Thoracic aorta (tissue), 2 donors: ENCODE data around the gene CD200R1L. TPM values are rescaled to one million over a fixed set of nuclear protein-coding genes. Genes with fewer than 3 reads are reported as not detected.

Experiments
- ATAC-seq: fragments of 150-250 bp; one replicate; pipeline ENCODE4 v1.8.0; 2017; ENCODE audit warnings: low read depth; ENCODE audit not compliant: insufficient number of reproducible peaks, low FRiP score
- DNase-seq: peaks from one replicate; pipeline ENCODE4 v3.0.0-alpha.2; 2020; ENCODE audit warnings: low spot score
- H3K27ac ChIP-seq, 2 donors: fragments of 200-600 bp; sonication (generic); 1 replicate in 1 of 2; 2 replicates in 1 of 2; pipeline ENCODE4 v1.5.1; 2016; ENCODE audit warnings: mild to moderate bottlenecking in 2 of 2, moderate library complexity in 2 of 2
- H3K27me3 ChIP-seq: fragments of 200-600 bp; sonication (generic); replicated peaks from 2 replicates; pipeline ENCODE4 v1.6.0; 2016; ENCODE audit warnings: mild to moderate bottlenecking; ENCODE audit not compliant: insufficient read depth
- H3K36me3 ChIP-seq: fragments of 200-600 bp; sonication (generic); one replicate; pipeline ENCODE4 v1.5.1; 2016
- H3K4me1 ChIP-seq, 2 donors: fragments of 200-600 bp; sonication (generic); 1 replicate in 1 of 2; 2 replicates in 1 of 2; pipeline versions ENCODE4 v1.5.1 to v1.6.0; 2016; ENCODE audit warnings: low read depth in 2 of 2, mild to moderate bottlenecking in 1 of 2; ENCODE audit not compliant: control insufficient read depth in 1 of 2
- H3K4me3 ChIP-seq: fragments of 200-600 bp; sonication (generic); 2 replicates; pipeline ENCODE4 v1.5.1; 2016; ENCODE audit warnings: mild to moderate bottlenecking
- H3K9me3 ChIP-seq: fragments of 200-600 bp; sonication (generic); 2 replicates; pipeline ENCODE4 v1.5.1; 2016
- total RNA-seq, 2 donors: library from RNA; depleted of rRNA; stranded (reverse); fragments of >200 nt; gene quantifications; one replicate each; pipeline versions ENCODE4 v1.1.0 to v1.2.3, GENCODE V29; 2016
- TF ChIP-seq, protein P1 (sequence below): fragments of 200-600 bp; sonication (generic); IDR thresholded peaks from one replicate; pipeline ENCODE4 v1.5.1; 2019; ENCODE audit warnings: antibody characterized with exemption

The CD200R1L gene
- total RNA-seq, 2 donors from 2014 or later = not detected

DNA sequence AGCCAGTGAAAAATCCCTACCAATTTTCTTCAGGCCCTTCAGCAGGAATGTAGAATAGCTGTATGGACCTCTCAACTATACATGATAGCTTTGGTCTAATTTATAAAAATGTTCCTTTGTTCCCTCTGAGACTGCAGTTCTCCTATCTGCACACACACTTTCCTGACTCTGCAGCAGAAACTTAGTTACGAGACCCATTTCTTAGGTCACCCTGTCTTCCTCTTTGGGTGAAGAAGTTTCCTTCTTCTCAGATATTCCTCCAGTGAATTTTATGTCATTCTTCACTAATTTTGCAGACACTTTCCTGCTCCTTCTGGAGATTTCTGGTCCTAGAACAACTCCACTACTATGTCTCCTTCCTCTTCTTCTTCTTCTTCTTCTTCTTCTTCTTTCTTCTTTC is 42.6 kb downstream of the CD200R1L start:
- H3K4me3 ChIP-seq = no peak overlapping the region
- ATAC-seq = no peak

DNA sequence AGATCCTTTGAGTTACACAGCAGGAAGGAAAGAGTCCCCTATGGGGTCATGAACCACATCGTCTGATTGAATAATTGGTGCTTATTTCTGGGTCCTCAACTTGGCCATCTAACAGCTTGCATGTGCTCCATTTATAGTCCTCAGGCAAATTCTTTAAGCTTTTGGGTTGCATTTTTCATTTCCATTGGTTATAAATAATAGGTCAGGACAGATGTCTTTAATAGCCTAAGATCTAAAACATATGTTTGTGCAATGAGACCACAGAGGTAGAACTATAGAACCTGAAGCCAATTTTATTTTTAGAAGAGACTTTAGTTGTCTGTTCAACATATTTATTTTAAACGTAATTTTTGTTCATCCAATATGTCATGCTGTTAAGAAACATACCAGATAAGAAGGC is 43.2 kb downstream of the CD200R1L start:
- H3K9me3 ChIP-seq = no peaks in the 10 kb centered on the region
- H3K27me3 ChIP-seq = no peaks in the 10 kb centered on the region
- no peak for DNase-seq
- no peaks in the 10 kb centered on the region for H3K36me3 ChIP-seq
- TF ChIP-seq, protein P1, sequence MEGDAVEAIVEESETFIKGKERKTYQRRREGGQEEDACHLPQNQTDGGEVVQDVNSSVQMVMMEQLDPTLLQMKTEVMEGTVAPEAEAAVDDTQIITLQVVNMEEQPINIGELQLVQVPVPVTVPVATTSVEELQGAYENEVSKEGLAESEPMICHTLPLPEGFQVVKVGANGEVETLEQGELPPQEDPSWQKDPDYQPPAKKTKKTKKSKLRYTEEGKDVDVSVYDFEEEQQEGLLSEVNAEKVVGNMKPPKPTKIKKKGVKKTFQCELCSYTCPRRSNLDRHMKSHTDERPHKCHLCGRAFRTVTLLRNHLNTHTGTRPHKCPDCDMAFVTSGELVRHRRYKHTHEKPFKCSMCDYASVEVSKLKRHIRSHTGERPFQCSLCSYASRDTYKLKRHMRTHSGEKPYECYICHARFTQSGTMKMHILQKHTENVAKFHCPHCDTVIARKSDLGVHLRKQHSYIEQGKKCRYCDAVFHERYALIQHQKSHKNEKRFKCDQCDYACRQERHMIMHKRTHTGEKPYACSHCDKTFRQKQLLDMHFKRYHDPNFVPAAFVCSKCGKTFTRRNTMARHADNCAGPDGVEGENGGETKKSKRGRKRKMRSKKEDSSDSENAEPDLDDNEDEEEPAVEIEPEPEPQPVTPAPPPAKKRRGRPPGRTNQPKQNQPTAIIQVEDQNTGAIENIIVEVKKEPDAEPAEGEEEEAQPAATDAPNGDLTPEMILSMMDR = no peak
- H3K4me3 ChIP-seq = no peak overlapping the region
- H3K27ac ChIP-seq = no peak overlapping the region
- H3K4me1 ChIP-seq = no peaks in the 10 kb centered on the region
- no peak for ATAC-seq

More for the DNA sequence above, 42.6 kb downstream of the CD200R1L start:
- no peak for DNase-seq
- Histone ChIP-seq H3K27ac (no peak overlapping the region), H3K36me3 (no peaks in the 10 kb centered on the region), H3K9me3 (no peaks in the 10 kb centered on the region), H3K4me1 (no peaks in the 10 kb centered on the region), H3K27me3 (no peaks in the 10 kb centered on the region)
- TF ChIP-seq, protein P1 = no peak

DNA sequence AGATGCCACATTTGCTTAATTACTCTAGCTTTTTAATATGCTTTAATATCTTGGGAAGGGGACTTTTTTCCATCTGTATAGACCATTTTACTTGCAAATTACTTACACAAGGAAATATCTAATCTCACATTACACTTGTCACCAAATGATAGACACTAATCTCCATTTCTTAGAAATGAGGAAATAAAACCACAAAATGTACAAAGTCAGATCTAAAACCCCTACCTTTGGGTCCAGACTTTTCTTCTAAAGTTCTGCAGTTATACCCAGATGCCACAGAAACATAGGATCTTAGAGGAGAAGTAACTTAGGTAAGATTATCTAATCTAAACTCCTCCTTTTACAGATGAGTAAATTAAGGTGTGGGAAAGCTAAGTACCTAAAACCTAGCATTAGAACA is 44.3 kb downstream of the CD200R1L start:
- Histone ChIP-seq H3K36me3 (no peaks in the 10 kb centered on the region), H3K4me1 (no peaks in the 10 kb centered on the region), H3K4me3 (no peak overlapping the region), H3K27me3 (no peaks in the 10 kb centered on the region), H3K27ac (no peak overlapping the region), H3K9me3 (no peaks in the 10 kb centered on the region)
- ATAC-seq (no peak), DNase-seq (no peak)
- TF ChIP-seq, protein P1 = no peak

DNA sequence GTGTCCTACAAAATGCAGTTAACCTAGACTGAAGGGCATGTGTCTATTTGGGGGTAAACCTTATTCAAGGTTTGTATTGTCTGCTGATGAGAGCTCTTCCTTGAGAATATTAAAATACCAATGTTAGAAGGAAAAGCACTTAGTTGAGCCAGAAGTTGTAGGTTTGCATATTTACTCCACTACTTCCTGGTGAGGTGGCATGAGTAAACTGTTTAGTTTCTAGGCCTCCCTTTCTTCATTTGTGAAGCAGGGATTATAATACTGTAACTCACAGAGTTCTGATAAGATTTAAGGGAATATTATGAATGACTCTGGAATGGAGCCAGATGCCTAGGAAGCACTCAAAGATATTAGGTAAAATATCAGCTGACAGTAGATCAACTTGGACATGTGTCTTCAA is 46.7 kb downstream of the CD200R1L start:
- Histone ChIP-seq H3K27ac (no peak overlapping the region), H3K36me3 (no peaks in the 10 kb centered on the region), H3K4me1 (no peaks in the 10 kb centered on the region), H3K4me3 (no peak overlapping the region), H3K27me3 (no peaks in the 10 kb centered on the region), H3K9me3 (no peaks in the 10 kb centered on the region)
- ATAC-seq (no peak), DNase-seq (no peak)
- TF ChIP-seq, protein P1 = no peak

DNA sequence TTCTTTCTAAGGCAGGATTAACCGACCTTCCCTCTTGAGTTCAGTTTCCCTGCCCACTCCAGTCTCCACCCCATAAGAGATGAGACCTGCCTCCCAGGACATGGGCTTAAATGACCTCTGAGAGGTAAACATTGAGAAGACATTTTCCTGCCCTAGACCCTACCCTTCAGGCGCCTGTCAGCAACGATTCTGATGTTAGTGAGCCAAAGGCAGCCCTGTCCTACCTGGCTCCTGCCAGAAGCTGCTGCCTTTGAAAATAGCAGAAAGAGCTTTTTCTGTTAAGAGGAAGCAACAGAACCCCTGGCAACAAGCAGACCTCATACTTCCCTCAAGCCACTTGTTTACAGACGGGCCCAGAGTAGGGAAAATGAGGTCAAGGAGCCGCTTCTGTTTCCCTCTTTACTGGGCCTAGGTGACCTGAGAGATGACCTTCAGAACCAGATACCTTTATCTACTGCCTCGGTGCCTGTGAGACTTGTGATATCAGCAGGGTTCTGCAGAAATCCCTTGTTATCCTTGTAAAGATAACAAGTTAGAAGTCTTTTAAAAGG is 52.0 kb downstream of the CD200R1L start:
- Histone ChIP-seq H3K9me3 (no peaks in the 10 kb centered on the region), H3K4me1 (peaks cover 0 to 3% of the 10 kb centered on the region in 2 donors), H3K27ac (no peak overlapping the region), H3K4me3 (no peak overlapping the region), H3K27me3 (no peaks in the 10 kb centered on the region), H3K36me3 (no peaks in the 10 kb centered on the region)
- no peak for DNase-seq
- TF ChIP-seq, protein P1 = no peak
- ATAC-seq = no peak
